Loucy (cell line): ENCODE results near the gene ACOD1.

Experiments
- EZH2phosphoT487 ChIP-seq: fragments of 200-600 bp; IDR thresholded peaks from 2 replicates; pipeline ENCODE4 v1.6.1; 2018; ENCODE audit warnings: antibody characterized with exemption, mild to moderate bottlenecking, moderate library complexity, borderline replicate concordance
- TF ChIP-seq, protein P1 (sequence below): fragments of 200-600 bp; sonication (generic); conservative IDR thresholded peaks from 2 replicates; pipeline ENCODE4 v1.5.1; 2014; ENCODE audit warnings: mild to moderate bottlenecking, antibody characterized with exemption, low read length

DNA sequence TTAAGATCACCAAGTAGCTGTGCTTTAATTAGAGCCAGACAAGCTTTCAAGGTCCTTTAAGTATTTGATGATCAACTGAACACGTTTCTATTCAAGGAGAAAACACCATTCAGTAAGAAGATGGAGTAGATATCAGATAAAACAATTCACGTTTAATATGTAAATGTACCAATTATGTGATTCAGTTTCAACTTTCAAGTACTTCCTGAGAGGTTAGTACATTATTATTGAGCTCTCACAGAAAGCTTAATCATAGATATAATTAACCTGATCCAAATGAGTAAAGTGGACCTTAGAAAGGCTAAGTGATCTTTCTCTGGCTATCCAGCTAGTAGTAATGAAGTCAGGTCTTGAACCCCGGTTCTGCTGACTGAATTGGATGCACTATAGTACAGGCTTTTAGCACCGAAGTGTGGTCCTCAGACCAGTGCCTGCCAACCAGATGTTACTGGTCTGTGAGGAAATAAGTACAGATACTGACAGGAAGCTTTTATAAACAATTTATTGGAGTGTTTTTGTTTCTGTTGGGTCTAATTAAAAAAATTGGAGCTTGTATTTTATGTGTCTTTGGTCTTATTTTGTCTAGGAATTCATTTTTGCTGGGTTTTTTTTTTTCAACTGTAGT, 53.8 kb downstream of the ACOD1 start:
- TF ChIP-seq, protein P1, sequence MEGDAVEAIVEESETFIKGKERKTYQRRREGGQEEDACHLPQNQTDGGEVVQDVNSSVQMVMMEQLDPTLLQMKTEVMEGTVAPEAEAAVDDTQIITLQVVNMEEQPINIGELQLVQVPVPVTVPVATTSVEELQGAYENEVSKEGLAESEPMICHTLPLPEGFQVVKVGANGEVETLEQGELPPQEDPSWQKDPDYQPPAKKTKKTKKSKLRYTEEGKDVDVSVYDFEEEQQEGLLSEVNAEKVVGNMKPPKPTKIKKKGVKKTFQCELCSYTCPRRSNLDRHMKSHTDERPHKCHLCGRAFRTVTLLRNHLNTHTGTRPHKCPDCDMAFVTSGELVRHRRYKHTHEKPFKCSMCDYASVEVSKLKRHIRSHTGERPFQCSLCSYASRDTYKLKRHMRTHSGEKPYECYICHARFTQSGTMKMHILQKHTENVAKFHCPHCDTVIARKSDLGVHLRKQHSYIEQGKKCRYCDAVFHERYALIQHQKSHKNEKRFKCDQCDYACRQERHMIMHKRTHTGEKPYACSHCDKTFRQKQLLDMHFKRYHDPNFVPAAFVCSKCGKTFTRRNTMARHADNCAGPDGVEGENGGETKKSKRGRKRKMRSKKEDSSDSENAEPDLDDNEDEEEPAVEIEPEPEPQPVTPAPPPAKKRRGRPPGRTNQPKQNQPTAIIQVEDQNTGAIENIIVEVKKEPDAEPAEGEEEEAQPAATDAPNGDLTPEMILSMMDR = no peak
- no peak for TF ChIP-seq EZH2phosphoT487
